Renal pelvis (tissue), 4 donors: ENCODE data around the gene DPH5. TPM values are rescaled to one million over a fixed set of nuclear protein-coding genes. Genes with fewer than 3 reads are reported as not detected.
"Not testable (repeated sequence)": the region's sequence is repeated elsewhere in the genome, so short reads cannot be mapped to it uniquely, and the experiment has no call there.

Experiments used
- DNase-seq: peaks from one replicate; pipeline ENCODE4 v3.0.0-alpha.2; 2013
- polyA plus RNA-seq, 3 donors: library from polyadenylated mRNA; unstranded; fragments of 120-200 nt; gene quantifications; one replicate each; pipeline ENCODE4 v1.2.1, GENCODE V29; 2013; ENCODE audit not compliant: insufficient read length in 3 of 3

The DPH5 gene
- polyA plus RNA-seq, 3 donors: 53.4 to 62.9 (median 53.6) TPM

DNA sequence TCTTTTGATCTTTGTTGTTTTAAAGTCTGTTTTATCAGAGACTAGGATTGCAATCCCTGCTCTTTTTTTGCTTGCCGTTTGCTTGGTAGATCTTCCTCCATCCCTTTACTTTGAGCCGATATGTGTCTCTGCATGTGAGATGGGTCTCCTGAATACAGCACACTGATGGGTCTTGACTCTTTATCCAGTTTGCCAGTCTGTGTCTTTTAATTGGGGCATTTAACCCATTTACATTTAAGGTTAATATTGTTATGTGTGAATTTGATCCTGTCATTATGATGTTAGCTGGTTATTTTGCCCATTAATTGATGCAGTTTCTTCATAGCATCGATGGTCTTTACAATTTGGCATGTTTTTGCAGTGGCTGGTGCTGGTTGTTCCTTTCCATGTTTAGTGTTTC is 77.8 kb downstream of the DPH5 start:
- DNase-seq: not testable (repeated sequence)

DNA sequence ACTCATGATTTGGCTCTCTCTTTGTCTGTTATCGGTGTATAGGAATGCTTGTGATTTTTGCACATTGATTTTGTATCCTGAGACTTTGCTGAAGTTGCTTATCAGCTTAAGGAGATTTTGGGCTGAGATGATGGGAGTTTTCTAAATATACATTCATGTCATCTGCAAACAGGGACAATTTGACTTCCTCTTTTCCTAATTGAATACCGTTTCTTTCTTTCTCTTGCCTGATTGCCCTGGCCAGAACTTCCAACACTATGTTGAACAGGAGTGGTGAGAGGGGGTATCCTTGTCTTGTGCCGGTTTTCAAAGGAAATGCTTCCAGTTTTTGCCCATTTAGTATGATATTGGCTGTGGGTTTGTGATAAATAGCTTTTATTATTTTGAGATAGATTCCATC is 79.5 kb downstream of the DPH5 start:
- not testable (repeated sequence) for DNase-seq

DNA sequence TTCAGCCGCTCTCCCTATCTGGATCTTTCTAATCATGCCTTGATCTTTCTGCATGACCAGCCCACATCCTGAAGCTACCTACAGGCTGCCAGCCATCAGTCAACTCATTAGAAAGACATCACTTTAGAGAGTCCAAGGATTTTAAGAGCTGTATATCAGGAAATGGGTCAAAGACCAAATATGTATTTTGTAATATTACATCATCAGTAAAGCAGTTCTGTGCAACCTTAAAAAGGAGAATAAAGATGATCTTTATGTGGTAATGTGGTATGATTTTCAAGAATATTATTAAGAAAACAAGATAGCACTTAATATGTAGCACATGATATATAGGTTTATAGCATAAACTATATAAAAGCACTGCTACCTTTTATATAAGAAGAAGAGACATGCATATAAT is 82.1 kb downstream of the DPH5 start:
- DNase-seq: no peak

DNA sequence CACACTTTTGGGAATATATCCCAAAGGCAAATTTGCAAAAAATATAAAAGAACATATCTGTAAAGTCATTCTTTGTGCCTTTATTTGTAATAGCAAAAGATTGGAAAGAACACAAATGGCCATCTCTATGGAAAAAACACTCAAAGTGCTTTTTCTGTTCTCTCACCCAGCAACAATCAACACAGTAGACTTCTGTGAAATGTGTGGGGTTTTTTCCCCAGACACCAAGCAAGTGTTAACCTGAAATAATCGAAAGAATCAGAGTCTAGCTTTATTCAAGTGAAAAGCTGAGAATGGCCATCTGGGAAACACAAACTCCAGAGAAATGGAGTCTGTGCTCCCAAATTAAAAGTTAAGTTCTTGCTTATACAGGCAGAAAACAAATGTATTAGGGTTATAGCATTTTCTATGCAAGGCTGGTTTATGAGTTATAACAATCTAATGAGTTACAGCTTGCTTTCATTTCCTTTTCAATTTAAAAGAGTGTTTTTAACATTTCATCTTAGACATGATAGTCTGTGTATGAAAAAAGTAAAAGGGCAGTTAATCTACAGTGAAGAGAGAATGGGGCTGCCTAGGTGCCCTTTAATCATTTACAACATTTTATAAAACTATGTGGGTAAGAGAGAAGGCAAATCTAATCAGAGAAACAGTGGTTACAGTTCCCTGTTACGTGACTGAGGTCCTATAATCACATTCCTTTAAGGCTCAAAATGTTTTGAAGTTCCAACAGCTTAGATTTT is 83.1 kb downstream of the DPH5 start:
- DNase-seq: no peak

DNA sequence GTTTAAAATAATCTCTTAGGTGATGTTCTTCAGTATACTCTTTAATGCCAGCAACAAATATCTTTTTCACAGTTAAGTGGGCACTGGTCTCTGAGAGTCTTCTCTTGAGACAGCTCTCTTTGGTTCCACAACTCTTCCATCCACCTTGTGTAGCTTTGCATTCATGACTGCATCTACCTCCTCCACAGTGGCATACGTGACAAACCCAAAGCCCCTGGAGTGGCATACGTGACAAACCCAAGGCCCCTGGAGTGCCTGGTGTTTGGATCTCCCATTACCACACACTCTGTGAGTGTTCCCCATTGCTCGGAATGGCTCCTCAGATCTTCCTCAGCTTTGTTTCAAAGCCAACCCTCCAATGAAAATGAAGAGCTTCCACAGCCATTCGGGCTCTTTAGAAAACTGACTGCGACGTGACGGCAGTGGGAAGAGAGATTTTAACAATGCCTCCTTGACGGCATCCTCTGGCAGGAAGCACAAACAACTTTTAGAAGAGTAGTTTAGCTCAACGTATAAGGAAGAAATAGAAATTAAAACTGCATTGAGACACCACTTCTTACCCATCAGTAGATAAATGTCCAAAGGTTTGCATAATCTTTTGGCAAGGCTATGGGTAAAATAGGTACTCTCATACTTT is 83.9 kb downstream of the DPH5 start:
- DNase-seq: no peak

DNA sequence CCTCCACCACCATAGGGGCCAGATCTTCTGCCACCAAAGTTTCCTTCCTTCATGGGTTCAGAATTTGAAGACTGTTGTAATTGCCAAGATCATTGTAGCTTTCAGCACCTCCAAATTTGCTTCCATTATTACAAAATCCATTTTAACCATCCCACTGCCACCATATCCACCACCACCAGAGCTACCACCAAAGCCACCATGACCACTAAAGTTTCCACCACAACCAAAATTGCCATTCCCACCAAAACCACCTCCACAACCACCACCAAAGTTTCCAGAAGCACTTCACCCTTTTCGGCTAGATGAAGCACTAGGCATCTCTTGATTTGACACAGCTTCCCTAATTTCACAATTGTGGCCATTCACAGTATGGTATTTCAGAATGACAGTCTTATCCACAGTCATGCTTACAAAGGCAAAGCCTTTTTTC is 84.5 kb downstream of the DPH5 start:
- DNase-seq: no peak

Other genes with a start within 250 kb of the DPH5 start
- gene EXTL2, start 130.9 kb downstream of the DPH5 start, polyA plus RNA-seq: 10 to 100 TPM; 54.0 to 64.3 (median 62.9) TPM
- 10 to 100 TPM; 13.4 to 20.9 (median 20.4) TPM for gene SLC30A7, start 129.7 kb downstream of the DPH5 start, polyA plus RNA-seq
- 10 to 100 TPM; 17.1 to 22.0 (median 17.2) TPM for gene S1PR1, start 211.2 kb upstream of the DPH5 start, polyA plus RNA-seq